IMR-90 (cell line): Measurements from ENCODE around the gene ALKBH7. TPM values are rescaled to one million over a fixed set of nuclear protein-coding genes. Genes with fewer than 3 reads are reported as not detected.
"Not testable (repeated sequence)": the region's sequence is repeated elsewhere in the genome, so short reads cannot be mapped to it uniquely, and the experiment has no call there.

Experiments
- ATAC-seq: fragments of 200-7000 bp; cut with Tn5 transposase; 2 replicates; pipeline ENCODE4 v1.9.1; 2020; ENCODE audit warnings: low read depth, mild to moderate bottlenecking, moderate library complexity
- BruUV-seq: library from RNA; stranded (reverse); fragments of 400-500 nt; replicated peaks from 2 replicates; lab custom pipeline; 2021; lab: Mats Ljungman, UMichigan
- CTCF ChIA-PET: fragments of 300-600 bp; formaldehyde crosslinking; extraction: SDS; loops from one replicate; lab custom pipeline; 2021; ENCODE audit warnings: antibody characterized with exemption; lab: Yijun Ruan, JAX
- POLR2A ChIA-PET: fragments of 300-600 bp; sonication (Branson Sonifier 250); formaldehyde crosslinking; loops from one replicate; lab custom pipeline; 2022; ENCODE audit warnings: antibody characterized with exemption; ENCODE audit not compliant: unreplicated experiment; lab: Charles Lee
- DNase-seq: peaks from one replicate; pipeline ENCODE4 v3.0.0; 2013
- H2AFZ ChIP-seq: replicated peaks from 2 replicates; pipeline ENCODE3; 2013; ENCODE audit warnings: low read length, mild to moderate bottlenecking; ENCODE audit not compliant: poor library complexity
- H2AK5ac ChIP-seq: 2 replicates; pipeline ENCODE4 v1.6.1; 2013; ENCODE audit warnings: low read depth, low read length, inconsistent platforms
- H2AK9ac ChIP-seq: replicated peaks from 2 replicates; pipeline ENCODE3; 2013; ENCODE audit warnings: mild to moderate bottlenecking, low read depth, low read length, moderate library complexity; ENCODE audit not compliant: poor library complexity
- H2BK120ac ChIP-seq: 2 replicates; pipeline ENCODE4 v1.6.1; 2013; ENCODE audit warnings: low read depth, low read length, inconsistent platforms
- H2BK15ac ChIP-seq: 3 replicates; pipeline ENCODE4 v1.6.1; 2013; ENCODE audit warnings: low read depth, low read length, inconsistent platforms
- H2BK20ac ChIP-seq: 2 replicates; pipeline ENCODE4 v1.6.1; 2013; ENCODE audit warnings: low read depth, mild to moderate bottlenecking, inconsistent platforms, low read length, moderate library complexity
- H2BK5ac ChIP-seq: 2 replicates; pipeline ENCODE4 v1.6.1; 2013; ENCODE audit warnings: mild to moderate bottlenecking, low read depth, low read length, inconsistent platforms; ENCODE audit not compliant: poor library complexity, severe bottlenecking
- H3K14ac ChIP-seq: replicated peaks from 2 replicates; pipeline ENCODE4 v1.6.1; 2013; ENCODE audit warnings: low read depth, low read length, inconsistent platforms
- H3K18ac ChIP-seq: 2 replicates; pipeline ENCODE4 v1.6.1; 2013; ENCODE audit warnings: low read depth, low read length, control low read depth
- H3K23ac ChIP-seq: 2 replicates; pipeline ENCODE4 v1.6.1; 2013; ENCODE audit warnings: low read depth, low read length, inconsistent platforms
- H3K27ac ChIP-seq: 2 replicates; pipeline ENCODE4 v1.5.1; 2013; ENCODE audit warnings: mild to moderate bottlenecking, control low read depth, low read length; ENCODE audit not compliant: insufficient read depth
- H3K27me3 ChIP-seq: 2 replicates; pipeline ENCODE4 v1.6.1; 2013; ENCODE audit warnings: low read length; ENCODE audit not compliant: control insufficient read depth, insufficient read depth
- H3K36me3 ChIP-seq: 2 replicates; pipeline ENCODE4 v1.6.1; 2013; ENCODE audit warnings: low read length, mixed read lengths; ENCODE audit not compliant: control insufficient read depth, insufficient read depth
- H3K4ac ChIP-seq: 2 replicates; pipeline ENCODE4 v1.6.1; 2013; ENCODE audit warnings: low read depth, low read length, inconsistent platforms
- H3K4me1 ChIP-seq: 2 replicates; pipeline ENCODE4 v1.6.1; 2013; ENCODE audit warnings: low read length, mixed read lengths; ENCODE audit not compliant: control insufficient read depth, insufficient read depth
- H3K4me2 ChIP-seq: 2 replicates; pipeline ENCODE4 v1.6.1; 2013; ENCODE audit warnings: low read depth, mild to moderate bottlenecking, control low read depth, low read length, moderate library complexity
- H3K4me3 ChIP-seq: 2 replicates; pipeline ENCODE4 v1.5.1; 2013; ENCODE audit warnings: low read depth, mild to moderate bottlenecking, control low read depth, low read length, moderate library complexity; ENCODE audit not compliant: insufficient read depth
- H3K56ac ChIP-seq: 2 replicates; pipeline ENCODE4 v1.6.1; 2013; ENCODE audit warnings: low read length, inconsistent platforms; ENCODE audit not compliant: insufficient read depth; ENCODE audit errors: extremely low read depth
- H3K79me1 ChIP-seq, 2 experiments: 2 replicates each; pipeline ENCODE4 v1.6.1; 2013; ENCODE audit warnings: low read length in 2 of 2, inconsistent platforms in 1 of 2, low read depth in 1 of 2
- H3K9ac ChIP-seq: 2 replicates; pipeline ENCODE4 v1.6.1; 2013; ENCODE audit warnings: low read depth, low read length, control low read depth
- H3K9me1 ChIP-seq: 2 replicates; pipeline ENCODE4 v1.6.1; 2013; ENCODE audit warnings: low read length, inconsistent platforms; ENCODE audit not compliant: insufficient read depth
- H3K9me3 ChIP-seq: 2 replicates; pipeline ENCODE4 v1.6.1; 2013; ENCODE audit warnings: low read length; ENCODE audit not compliant: control insufficient read depth, insufficient read depth
- H4K20me1 ChIP-seq: 2 replicates; pipeline ENCODE4 v1.6.1; 2013; ENCODE audit warnings: low read length, inconsistent platforms; ENCODE audit not compliant: insufficient read depth
- H4K5ac ChIP-seq: 2 replicates; pipeline ENCODE4 v1.6.1; 2013; ENCODE audit warnings: mild to moderate bottlenecking, low read depth, low read length, control low read depth
- H4K8ac ChIP-seq, 2 experiments: 2 replicates each; pipeline ENCODE4 v1.6.1; 2013; ENCODE audit warnings: low read depth in 2 of 2, low read length in 2 of 2, control low read depth in 1 of 2, inconsistent platforms in 1 of 2
- H4K91ac ChIP-seq: 2 replicates; pipeline ENCODE4 v1.6.1; 2013; ENCODE audit warnings: low read depth, low read length, inconsistent platforms; ENCODE audit not compliant: insufficient read depth
- WGBS, 2 experiments: methylation state at CpG; one replicate each; pipeline versions ENCODE4 v1.1.5 to v1.1.7; 2013; ENCODE audit warnings: missing lambda C conversion rate in 2 of 2; ENCODE audit not compliant: insufficient read length in 1 of 2; ENCODE audit errors: extremely low coverage in 2 of 2; 5-methylcytosine and 5-hydroxymethylcytosine counted together
- dilution Hi-C: fragments of 300-500 bp; cut with HindIII; formaldehyde crosslinking; loops from one replicate; pipeline ENCODE4 v1.14.3; 2018; ENCODE audit warnings: low sequenced_read_pairs; ENCODE audit not compliant: unreplicated experiment
- in situ Hi-C: fragments of 300-500 bp; cut with MboI; formaldehyde crosslinking; loops from 3 replicates; pipeline ENCODE4 v1.14.3; 2019; ENCODE audit warnings: low sequenced_read_pairs, inconsistent platforms, mixed read lengths
- intact Hi-C: fragments of 100-400 bp; cut with micrococcal nuclease; formaldehyde crosslinking; loops from 2 replicates; pipeline ENCODE4 v1.10.0; 2022
- polyA plus RNA-seq, 3 experiments: library from polyadenylated mRNA; depleted of rRNA; stranded (reverse); fragments of >200 nt; gene quantifications; 2 replicates each; pipeline ENCODE4 v1.2.3, GENCODE V29; 2012; ENCODE audit warnings: low replicate concordance in 1 of 3
- total RNA-seq: library from RNA; depleted of rRNA; stranded (reverse); fragments of >200 nt; gene quantifications from 2 replicates; pipeline ENCODE4 v1.2.3, GENCODE V29; 2012
- TF ChIP-seq, protein P1 (sequence below): fragments of 150-350 bp; IDR thresholded peaks from 2 replicates; pipeline ENCODE4 v1.6.1; 2017; ENCODE audit warnings: mild to moderate bottlenecking, antibody characterized with exemption, low read length, low read depth

Gene ALKBH7
- total and polyA plus RNA-seq, 2 of the 4 experiments (the other 2 are of a cell fraction) = 9.3 to 22.5 TPM

DNA sequence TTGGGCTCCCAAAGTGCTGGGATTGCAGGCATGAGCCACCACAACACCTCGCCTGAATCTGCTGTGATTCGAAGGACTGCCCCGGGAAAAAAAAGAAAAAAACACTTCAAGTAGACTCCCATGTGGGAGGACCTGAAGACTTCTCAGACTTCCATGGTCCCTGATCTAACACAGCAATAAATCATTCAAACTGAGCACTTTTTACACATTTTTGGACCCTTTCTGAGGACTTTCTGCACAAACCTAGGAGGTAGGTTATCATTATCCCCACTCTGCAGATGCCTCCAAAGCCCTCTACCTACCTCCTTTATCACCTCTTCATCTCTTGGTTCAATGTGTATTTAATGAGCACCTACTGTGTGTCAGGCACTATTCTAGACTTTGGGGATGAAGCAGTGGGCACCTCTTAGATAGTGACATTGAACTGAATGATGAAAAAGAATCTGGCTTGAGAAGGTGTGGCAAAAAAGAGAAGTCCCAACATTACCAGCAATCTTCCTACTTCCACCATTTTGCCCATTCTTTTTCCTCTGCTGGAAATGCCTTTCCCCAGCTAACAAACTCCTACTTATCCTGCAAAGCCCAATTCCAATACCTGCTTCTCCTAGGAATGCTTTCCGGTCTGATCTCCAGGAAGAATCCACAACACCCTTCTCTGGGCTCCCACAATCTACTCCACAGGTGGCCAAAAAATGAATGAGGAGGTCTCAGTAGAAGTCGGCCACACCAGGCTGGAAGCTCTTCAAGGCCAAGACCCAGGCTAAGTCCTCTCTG lies 12.8 kb upstream of the ALKBH7 start:
- 90% methylated on average over 3 of the region's 5 CpGs; no CpG with 5 or more reads in 1 of the 2 experiments for WGBS, 2 experiments
- ChIA-PET CTCF (no interaction called here), POLR2A (interaction anchor here (0.6 kb wide), 1 partner anchor 160 kb away, joined by 4 read pairs; no protein-coding TSS in a partner anchor)
- H4K91ac ChIP-seq = no peak overlapping the region
- no peak overlapping the region for H3K27ac ChIP-seq
- H4K5ac ChIP-seq = no peak overlapping the region
- peaks cover 4% of the 10 kb centered on the region; the same call in 1 of the 2 replicates for H3K36me3 ChIP-seq
- H3K4ac ChIP-seq = no peak overlapping the region
- no peaks in the 10 kb centered on the region for H3K27me3 ChIP-seq
- no peak overlapping the region for H2BK120ac ChIP-seq
- no peak overlapping the region for H3K18ac ChIP-seq
- H4K20me1 ChIP-seq = no peaks in the 10 kb centered on the region
- no peak overlapping the region for H2AFZ ChIP-seq
- H3K4me2 ChIP-seq = no peak overlapping the region
- no peak overlapping the region for H3K4me3 ChIP-seq
- H3K9me3 ChIP-seq = no peaks in the 10 kb centered on the region
- no peak overlapping the region for H2BK20ac ChIP-seq
- peaks cover 5% of the 10 kb centered on the region for H3K4me1 ChIP-seq
- H3K9me1 ChIP-seq = no peaks in the 10 kb centered on the region
- TF ChIP-seq, protein P1, sequence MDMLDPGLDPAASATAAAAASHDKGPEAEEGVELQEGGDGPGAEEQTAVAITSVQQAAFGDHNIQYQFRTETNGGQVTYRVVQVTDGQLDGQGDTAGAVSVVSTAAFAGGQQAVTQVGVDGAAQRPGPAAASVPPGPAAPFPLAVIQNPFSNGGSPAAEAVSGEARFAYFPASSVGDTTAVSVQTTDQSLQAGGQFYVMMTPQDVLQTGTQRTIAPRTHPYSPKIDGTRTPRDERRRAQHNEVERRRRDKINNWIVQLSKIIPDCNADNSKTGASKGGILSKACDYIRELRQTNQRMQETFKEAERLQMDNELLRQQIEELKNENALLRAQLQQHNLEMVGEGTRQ = no peak
- no peak overlapping the region for H2AK9ac ChIP-seq
- ATAC-seq (no peak), DNase-seq (no peak)
- H3K23ac ChIP-seq = no peak overlapping the region
- in situ Hi-C loops (no loop called here), intact Hi-C loops (no loop called here), dilution Hi-C loops (no loop called here)
- no peak overlapping the region for H4K8ac ChIP-seq
- H3K14ac ChIP-seq = no peak overlapping the region
- no peak overlapping the region for H2AK5ac ChIP-seq
- no peak overlapping the region for H2BK15ac ChIP-seq
- H3K56ac ChIP-seq = no peak overlapping the region
- peaks cover 13 to 28% of the 10 kb centered on the region in 2 experiments for H3K79me1 ChIP-seq
- no peak overlapping the region for H2BK5ac ChIP-seq
- BruUV-seq = no TSS peak
- H3K9ac ChIP-seq = no peak overlapping the region

DNA sequence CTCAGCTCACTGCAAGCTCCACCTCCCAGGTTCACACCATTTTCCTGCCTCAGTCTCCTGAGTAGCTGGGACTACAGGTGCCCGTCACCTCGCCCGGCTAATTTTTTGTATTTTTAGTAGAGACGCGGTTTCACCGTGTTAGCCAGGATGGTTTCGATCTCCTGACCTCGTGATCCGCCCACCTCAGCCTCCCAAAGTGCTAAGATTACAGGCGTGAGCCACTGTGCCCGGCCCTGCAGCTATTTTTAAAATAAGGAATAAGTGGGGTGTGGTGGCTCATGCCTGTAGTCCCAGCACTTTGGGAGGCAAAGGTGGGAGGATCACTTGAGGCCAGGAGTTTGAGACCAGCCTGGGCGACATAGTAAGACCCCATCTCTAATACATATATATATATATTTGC lies 12.1 kb upstream of the ALKBH7 start:
- H4K5ac ChIP-seq, H3K4me1 ChIP-seq, dilution Hi-C loops, H4K20me1 ChIP-seq, H3K9ac ChIP-seq, H3K4ac ChIP-seq, H3K23ac ChIP-seq, ATAC-seq, H3K9me1 ChIP-seq, H2AFZ ChIP-seq, H3K56ac ChIP-seq, H3K27me3 ChIP-seq, H2BK15ac ChIP-seq, DNase-seq, H2BK120ac ChIP-seq, H2BK5ac ChIP-seq, CTCF ChIA-PET, H3K9me3 ChIP-seq, H2AK9ac ChIP-seq, H3K14ac ChIP-seq, H4K8ac ChIP-seq, in situ Hi-C loops, intact Hi-C loops, H2BK20ac ChIP-seq, H3K4me3 ChIP-seq, H3K27ac ChIP-seq, H3K4me2 ChIP-seq, BruUV-seq, H2AK5ac ChIP-seq, H3K18ac ChIP-seq, H4K91ac ChIP-seq: not testable (repeated sequence)
- POLR2A ChIA-PET = interaction anchor here (0.6 kb wide), 1 partner anchor 161 kb away, joined by 4 read pairs; no protein-coding TSS in a partner anchor
- Histone ChIP-seq H3K36me3 (peaks cover 11% of the 10 kb centered on the region; the same call in 1 of the 2 replicates), H3K79me1 (peaks cover 13 to 28% of the 10 kb centered on the region in 2 experiments)
- 75% methylated on average over 2 of the region's 12 CpGs; no CpG with 5 or more reads in 1 of the 2 experiments for WGBS, 2 experiments
